GM12878 (cell line): ENCODE measurements around the gene FAM83D. TPM values are rescaled to one million over a fixed set of nuclear protein-coding genes. Genes with fewer than 3 reads are reported as not detected.
A peak's percentile ranks its signal among the peaks of the same experiment; 100 is the strongest.

Source experiments
- EP300 ChIP-seq, 2 experiments: fragments of 150-350 bp in 1 of 2; IDR thresholded peaks; 2 replicates each; pipeline ENCODE4 v1.6.1; 2011 to 2012; ENCODE audit warnings: low read depth in 2 of 2, low read length in 2 of 2, borderline replicate concordance in 1 of 2, improper control_type of control experiment in 1 of 2, inconsistent platforms in 1 of 2; ENCODE audit not compliant: control insufficient read depth in 1 of 2
- FOXK2 ChIP-seq: fragments of 450-650 bp; IDR thresholded peaks from 2 replicates; pipeline ENCODE4 v1.6.1; 2017; ENCODE audit warnings: mild to moderate bottlenecking, moderate library complexity
- SMAD5 ChIP-seq: IDR thresholded peaks from 2 replicates; pipeline ENCODE4 v1.6.1; 2016; ENCODE audit warnings: antibody characterized with exemption, low read depth
- TAF1 ChIP-seq: IDR thresholded peaks from 2 replicates; pipeline ENCODE4 v1.6.1; 2011; ENCODE audit warnings: mild to moderate bottlenecking, low read depth, low read length, borderline replicate concordance
- ZNF384 ChIP-seq: IDR thresholded peaks from 2 replicates; pipeline ENCODE4 v1.6.1; 2012; ENCODE audit warnings: low read depth, mild to moderate bottlenecking, low read length, improper control_type of control experiment, borderline replicate concordance
- polyA plus RNA-seq, 11 experiments: library from polyadenylated mRNA; depleted of rRNA in 4 of 11; unstranded in 6 of 11; stranded (reverse) in 5 of 11; fragments of >200 nt; fragmentation: Nextera tagmentation in 4 of 11; fragmentation: Illumina TruSeq in 1 of 11; extraction: Ambion mirVana in 4 of 11; extraction: Trizol in 1 of 11; gene quantifications; 1 replicate in 1 of 11; 2 replicates in 10 of 11; pipeline versions ENCODE4 v1.2.1 to v1.2.3, GENCODE V29; 2011 to 2016; ENCODE audit warnings: inconsistent platforms in 2 of 11, missing spikeins in 2 of 11, low read depth in 1 of 11
- total RNA-seq, 4 experiments: library from RNA; depleted of rRNA in 3 of 4; stranded (reverse); fragments of >200 nt in 3 of 4; fragmentation: Illumina TruSeq in 1 of 4; extraction: Trizol in 1 of 4; gene quantifications; 2 replicates each; pipeline versions ENCODE4 v1.2.1 to v1.2.3, GENCODE V29; 2013 to 2021
- TF ChIP-seq, protein P1 (sequence below): fragments of 150-350 bp; IDR thresholded peaks from 2 replicates; pipeline ENCODE4 v1.6.1; 2016; ENCODE audit warnings: low read depth, low read length
- TF ChIP-seq, protein P2 (sequence below): fragments of 150-350 bp; IDR thresholded peaks from 2 replicates; pipeline ENCODE4 v1.6.1; 2014; ENCODE audit warnings: mild to moderate bottlenecking, low read depth, low read length
- TF ChIP-seq, protein P3 (sequence below): IDR thresholded peaks from 2 replicates; pipeline ENCODE4 v1.6.1; 2011; ENCODE audit warnings: mild to moderate bottlenecking, low read depth, low read length, moderate library complexity; ENCODE audit not compliant: insufficient replicate concordance

Gene FAM83D
- total and polyA plus RNA-seq, 10 of the 15 experiments (the other 5 are each of a cell fraction or from before 2014, with no cell fraction given): 4.5 to 34.8 (median 19.2) TPM

DNA sequence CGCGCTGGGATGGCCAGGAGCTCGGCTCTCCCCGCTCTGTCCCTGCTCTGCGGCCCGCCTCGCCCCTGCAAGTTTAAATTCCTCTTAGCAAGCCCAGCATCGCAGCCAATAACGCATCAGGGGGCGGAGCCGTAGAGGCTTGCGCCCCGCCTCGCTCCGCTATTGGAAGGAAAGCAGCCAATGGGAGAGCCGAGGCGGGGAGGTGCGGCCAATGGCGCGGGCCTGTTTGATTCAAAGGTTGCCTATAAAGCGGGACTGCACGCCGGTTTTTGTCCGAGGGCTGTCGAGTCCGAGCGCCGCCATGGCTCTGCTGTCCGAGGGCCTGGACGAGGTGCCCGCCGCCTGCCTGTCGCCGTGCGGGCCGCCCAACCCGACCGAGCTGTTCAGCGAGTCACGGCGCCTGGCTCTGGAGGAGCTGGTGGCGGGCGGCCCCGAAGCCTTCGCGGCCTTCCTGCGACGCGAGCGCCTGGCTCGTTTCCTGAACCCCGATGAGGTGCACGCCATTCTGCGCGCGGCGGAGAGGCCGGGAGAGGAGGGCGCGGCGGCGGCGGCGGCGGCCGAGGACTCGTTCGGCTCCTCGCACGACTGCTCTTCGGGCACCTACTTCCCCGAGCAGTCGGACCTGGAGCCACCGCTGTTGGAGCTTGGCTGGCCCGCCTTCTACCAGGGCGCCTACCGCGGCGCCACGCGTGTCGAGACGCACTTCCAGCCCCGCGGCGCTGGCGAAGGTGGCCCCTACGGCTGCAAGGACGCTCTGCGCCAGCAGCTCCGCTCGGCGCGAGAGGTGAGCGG lies at the start of gene FAM83D (continued):
- TF ChIP-seq, protein P1, sequence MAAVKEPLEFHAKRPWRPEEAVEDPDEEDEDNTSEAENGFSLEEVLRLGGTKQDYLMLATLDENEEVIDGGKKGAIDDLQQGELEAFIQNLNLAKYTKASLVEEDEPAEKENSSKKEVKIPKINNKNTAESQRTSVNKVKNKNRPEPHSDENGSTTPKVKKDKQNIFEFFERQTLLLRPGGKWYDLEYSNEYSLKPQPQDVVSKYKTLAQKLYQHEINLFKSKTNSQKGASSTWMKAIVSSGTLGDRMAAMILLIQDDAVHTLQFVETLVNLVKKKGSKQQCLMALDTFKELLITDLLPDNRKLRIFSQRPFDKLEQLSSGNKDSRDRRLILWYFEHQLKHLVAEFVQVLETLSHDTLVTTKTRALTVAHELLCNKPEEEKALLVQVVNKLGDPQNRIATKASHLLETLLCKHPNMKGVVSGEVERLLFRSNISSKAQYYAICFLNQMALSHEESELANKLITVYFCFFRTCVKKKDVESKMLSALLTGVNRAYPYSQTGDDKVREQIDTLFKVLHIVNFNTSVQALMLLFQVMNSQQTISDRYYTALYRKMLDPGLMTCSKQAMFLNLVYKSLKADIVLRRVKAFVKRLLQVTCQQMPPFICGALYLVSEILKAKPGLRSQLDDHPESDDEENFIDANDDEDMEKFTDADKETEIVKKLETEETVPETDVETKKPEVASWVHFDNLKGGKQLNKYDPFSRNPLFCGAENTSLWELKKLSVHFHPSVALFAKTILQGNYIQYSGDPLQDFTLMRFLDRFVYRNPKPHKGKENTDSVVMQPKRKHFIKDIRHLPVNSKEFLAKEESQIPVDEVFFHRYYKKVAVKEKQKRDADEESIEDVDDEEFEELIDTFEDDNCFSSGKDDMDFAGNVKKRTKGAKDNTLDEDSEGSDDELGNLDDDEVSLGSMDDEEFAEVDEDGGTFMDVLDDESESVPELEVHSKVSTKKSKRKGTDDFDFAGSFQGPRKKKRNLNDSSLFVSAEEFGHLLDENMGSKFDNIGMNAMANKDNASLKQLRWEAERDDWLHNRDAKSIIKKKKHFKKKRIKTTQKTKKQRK: no peak
- TF ChIP-seq, protein P2, sequence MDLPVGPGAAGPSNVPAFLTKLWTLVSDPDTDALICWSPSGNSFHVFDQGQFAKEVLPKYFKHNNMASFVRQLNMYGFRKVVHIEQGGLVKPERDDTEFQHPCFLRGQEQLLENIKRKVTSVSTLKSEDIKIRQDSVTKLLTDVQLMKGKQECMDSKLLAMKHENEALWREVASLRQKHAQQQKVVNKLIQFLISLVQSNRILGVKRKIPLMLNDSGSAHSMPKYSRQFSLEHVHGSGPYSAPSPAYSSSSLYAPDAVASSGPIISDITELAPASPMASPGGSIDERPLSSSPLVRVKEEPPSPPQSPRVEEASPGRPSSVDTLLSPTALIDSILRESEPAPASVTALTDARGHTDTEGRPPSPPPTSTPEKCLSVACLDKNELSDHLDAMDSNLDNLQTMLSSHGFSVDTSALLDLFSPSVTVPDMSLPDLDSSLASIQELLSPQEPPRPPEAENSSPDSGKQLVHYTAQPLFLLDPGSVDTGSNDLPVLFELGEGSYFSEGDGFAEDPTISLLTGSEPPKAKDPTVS: no peak
- TF ChIP-seq SMAD5 (no peak; the same call in 1 of the 2 replicates), TAF1 (peak; percentile 41; the same call in 1 of the 2 replicates), ZNF384 (no peak), EP300 (IDR thresholded peaks at IDR 0.05; ENCODE audit: borderline replicate concordance in 1 of 2, control insufficient read depth in 1 of 2, low read depth in 2 of 2, low read length in 2 of 2) (no peak), FOXK2 (peak; percentile 36)
- TF ChIP-seq, protein P3, sequence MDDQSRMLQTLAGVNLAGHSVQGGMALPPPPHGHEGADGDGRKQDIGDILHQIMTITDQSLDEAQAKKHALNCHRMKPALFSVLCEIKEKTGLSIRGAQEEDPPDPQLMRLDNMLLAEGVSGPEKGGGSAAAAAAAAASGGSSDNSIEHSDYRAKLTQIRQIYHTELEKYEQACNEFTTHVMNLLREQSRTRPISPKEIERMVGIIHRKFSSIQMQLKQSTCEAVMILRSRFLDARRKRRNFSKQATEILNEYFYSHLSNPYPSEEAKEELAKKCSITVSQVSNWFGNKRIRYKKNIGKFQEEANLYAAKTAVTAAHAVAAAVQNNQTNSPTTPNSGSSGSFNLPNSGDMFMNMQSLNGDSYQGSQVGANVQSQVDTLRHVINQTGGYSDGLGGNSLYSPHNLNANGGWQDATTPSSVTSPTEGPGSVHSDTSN: no peak
- TF ChIP-seq, all 136 proteins: peak for 41
